Bladder microvascular endothelial cell (primary cell): Measurements from ENCODE around the gene CTTNBP2NL. TPM values are rescaled to one million over a fixed set of nuclear protein-coding genes. Genes with fewer than 3 reads are reported as not detected.

Experiments used
- total RNA-seq: library from RNA; depleted of rRNA; stranded (reverse); fragments of >200 nt; gene quantifications from 2 replicates; pipeline ENCODE4 v1.2.3, GENCODE V29; 2014

CTTNBP2NL gene, protein sequence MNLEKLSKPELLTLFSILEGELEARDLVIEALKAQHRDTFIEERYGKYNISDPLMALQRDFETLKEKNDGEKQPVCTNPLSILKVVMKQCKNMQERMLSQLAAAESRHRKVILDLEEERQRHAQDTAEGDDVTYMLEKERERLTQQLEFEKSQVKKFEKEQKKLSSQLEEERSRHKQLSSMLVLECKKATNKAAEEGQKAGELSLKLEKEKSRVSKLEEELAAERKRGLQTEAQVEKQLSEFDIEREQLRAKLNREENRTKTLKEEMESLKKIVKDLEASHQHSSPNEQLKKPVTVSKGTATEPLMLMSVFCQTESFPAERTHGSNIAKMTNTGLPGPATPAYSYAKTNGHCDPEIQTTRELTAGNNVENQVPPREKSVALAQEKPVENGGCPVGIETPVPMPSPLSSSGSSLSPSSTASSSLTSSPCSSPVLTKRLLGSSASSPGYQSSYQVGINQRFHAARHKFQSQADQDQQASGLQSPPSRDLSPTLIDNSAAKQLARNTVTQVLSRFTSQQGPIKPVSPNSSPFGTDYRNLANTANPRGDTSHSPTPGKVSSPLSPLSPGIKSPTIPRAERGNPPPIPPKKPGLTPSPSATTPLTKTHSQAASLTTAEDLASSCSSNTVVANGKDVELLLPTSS
- total RNA-seq = 15.5 and 37.7 TPM in 2 replicates

DNA sequence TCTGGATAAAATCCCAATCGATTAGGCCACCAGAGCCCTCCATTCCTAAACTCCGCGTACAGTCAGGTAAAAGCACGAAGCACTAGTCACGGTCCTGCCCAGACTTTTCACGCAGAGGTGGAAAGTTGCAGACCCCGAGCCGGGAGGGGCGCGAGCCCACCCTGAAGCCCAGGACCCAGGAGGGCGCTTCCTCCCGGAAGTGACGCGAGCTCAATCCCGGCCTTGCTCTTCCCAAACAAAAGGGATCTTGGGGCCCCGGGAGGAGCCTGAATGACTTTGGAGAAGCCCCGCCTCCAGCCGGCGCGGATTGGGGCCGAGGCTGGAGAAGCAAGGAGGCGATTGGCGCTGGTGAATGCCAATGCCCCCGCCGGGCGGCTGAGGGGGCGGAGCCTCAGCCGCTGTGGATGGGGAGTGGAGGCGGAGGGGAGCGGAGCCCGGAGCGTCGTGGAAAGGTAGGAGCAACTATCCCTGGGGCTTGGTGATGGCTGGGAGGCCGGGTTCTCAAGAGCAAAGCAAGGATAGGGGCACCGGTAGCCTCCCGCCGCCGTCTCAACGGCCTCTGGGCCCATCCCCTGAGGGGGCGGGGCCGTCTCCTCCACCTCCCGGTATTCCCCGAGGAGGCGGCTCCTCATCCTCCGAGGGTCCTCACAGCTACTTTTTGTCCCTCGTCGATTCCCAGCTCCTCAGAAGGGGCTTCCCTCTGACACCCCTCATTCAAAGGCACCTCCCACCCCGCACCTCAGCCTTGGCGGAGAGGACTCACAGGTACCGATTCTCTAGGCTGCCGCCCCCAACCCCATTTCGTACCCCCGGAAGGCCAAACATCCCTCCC is at the start of gene CTTNBP2NL:
Gene CTTNBP2NL (plus strand): TSS at position 394 of the 832 bp plus-strand sequence. CDS start 19,952 bp downstream, outside the sequence.

DNA sequence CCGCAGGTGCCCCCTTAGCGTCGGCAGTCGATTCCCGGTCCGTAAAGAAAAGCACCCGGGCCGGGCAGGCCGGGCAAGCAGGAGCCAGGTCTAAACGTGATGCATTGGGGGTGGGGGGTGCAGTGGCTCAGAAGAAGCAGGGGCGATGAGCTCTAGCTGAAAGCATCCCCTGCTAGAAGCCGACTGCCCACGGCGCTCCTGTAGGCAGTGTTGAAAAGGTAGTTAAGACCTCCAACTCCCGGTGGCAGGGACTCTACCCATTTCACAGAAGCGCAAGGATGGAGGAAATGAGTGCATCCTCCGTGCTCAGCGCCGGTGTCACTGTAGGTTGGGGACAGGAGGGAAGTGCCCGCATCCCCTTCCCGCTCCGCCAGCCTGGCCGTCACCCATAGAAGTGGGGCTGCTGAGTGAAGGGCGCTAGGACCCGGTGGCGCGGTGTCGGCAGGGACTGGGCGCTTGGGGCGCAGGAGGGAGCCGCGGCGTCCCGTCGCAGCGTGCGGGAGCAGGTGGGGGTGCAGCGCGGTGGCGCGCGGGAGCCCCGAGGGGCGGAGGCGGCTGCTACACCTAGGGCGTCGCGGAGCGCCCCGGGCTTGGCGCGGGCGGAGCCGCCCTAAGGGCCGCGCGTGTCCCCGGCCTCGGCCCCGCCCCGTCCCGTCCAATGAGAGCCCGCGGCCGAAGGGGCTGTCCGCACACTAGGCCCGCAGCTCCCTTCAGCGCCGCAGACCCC is 112.4 kb downstream of the CTTNBP2NL start, which contains the start of gene WNT2B:
Gene WNT2B (plus strand): TSS at position 688 of the 727 bp plus-strand sequence. CDS start 298 bp downstream, outside the sequence.

Other genes starting within 250 kb of the CTTNBP2NL start
- gene WNT2B, start 112.8 kb downstream of the CTTNBP2NL start, total RNA-seq = 0.97 and 4.1 TPM in 2 replicates
- gene ST7L, start 222.9 kb downstream of the CTTNBP2NL start, total RNA-seq = 9.4 and 23.3 TPM in 2 replicates
- gene CAPZA1, start 223.6 kb downstream of the CTTNBP2NL start, total RNA-seq = 161 and 237 TPM in 2 replicates